GM03348 (cell line): ENCODE results near the gene SAG.

ENCODE experiments used
- DNase-seq: peaks from one replicate; pipeline ENCODE4 v3.0.0; 2012; ENCODE audit warnings: low spot score

Gene SAG

GRCh38 chr2:233289648-233290047, 18.0 kb upstream of the SAG start:
- no peak for DNase-seq

GRCh38 chr2:233290051-233290845, 17.4 kb upstream of the SAG start:
- no peak for DNase-seq

DNA sequence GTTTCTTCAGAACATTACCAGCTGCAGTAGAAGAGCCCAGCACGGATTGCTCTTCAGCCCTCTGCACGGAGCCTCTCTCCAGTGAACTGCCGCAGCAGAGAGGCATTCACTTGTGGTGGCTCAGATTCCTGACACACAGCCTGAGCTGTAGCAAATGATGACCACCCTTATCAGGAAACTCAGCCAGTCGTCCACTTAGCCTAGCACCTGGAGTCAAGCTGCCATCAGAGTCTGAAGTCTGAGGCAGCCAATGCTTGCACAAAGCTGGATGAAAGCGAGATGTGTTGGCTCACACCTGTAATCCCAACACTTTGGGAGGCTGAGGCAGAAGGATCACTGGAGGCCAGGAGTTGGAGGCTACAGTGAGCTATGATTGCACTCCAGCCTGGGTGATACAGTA, 11.7 kb upstream of the SAG start:
- no peak for DNase-seq

GRCh38 chr2:233297076-233297475, 10.5 kb upstream of the SAG start:
- DNase-seq: no peak

DNA sequence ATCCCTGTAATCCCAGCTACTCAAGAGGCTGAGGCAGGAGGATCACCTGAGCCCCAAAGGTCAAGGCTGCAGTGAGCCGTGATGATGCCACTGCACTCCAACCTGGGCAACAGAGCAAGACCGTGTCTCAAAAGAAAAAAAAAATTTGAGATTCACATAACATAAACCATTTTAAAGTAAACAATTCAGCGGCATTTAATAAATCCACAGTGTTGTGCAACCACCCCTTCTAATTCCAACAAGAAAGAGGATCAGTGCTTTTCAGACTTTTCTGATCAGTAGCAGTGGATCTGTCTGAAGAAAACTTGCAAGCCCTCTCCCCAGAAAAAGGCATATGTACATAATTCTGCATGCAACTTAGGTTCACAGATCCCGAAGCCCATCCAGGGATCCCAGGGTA, 7.2 kb upstream of the SAG start:
- no peak for DNase-seq

GRCh38 chr2:233301248-233301647, 6.4 kb upstream of the SAG start:
- DNase-seq: no peak

GRCh38 chr2:233301811-233302210, 5.8 kb upstream of the SAG start:
- DNase-seq: no peak

GRCh38 chr2:233303252-233303651, 4.4 kb upstream of the SAG start:
- DNase-seq: no peak

DNA sequence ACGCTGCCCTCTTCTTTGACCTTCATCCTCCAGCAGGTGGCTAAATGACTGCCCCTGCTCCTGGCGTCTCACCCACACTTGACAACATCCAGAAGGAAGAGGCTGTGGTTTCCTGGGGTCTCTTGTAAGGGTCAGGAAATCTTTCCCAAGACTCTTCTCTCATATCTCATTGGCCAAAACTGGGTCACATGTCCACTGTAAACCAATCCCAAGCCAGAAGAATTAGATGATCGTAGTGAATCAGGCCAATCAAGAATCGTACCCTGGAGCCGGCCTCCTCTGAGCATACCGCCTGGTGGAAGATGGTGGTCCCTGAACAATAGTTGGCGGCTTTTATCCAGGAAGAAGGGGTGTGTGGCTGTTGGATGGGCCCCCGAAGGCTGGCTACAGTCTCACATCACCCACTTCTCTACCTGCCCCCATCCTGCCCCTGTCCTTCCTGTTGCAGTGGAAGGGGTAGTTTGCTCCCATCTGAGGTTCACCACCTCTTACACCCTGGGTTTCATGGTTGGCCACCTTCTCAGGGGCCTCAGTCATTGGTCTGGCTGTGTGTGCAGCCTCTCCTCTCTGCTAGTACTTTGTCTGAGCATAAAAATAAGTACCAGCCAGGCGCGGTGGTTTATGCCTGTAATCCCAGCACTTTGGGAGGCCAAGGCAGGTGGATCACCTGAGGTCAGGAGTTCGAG, 3.8 kb downstream of the SAG start:
- DNase-seq: no peak

DNA sequence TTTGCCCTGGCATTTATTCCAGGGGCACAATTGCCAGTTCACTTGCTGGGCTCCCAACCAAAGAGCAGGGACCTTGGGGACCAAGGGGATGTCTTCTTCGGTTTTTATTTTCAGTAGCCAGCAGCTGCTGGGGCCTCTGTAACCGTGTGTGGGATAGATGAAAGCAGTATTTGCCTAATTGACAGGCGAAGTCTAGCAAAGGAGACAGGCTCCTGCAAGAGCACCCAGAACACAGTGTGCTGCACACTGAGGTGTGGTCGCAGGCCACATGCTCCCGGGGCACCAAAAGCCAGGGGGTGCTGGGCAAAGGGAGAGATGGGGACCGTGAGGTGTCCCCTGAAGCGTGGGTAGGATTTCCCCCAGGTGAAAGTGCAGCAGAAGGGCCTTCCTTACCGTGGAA, 5.3 kb downstream of the SAG start:
- no peak for DNase-seq

DNA sequence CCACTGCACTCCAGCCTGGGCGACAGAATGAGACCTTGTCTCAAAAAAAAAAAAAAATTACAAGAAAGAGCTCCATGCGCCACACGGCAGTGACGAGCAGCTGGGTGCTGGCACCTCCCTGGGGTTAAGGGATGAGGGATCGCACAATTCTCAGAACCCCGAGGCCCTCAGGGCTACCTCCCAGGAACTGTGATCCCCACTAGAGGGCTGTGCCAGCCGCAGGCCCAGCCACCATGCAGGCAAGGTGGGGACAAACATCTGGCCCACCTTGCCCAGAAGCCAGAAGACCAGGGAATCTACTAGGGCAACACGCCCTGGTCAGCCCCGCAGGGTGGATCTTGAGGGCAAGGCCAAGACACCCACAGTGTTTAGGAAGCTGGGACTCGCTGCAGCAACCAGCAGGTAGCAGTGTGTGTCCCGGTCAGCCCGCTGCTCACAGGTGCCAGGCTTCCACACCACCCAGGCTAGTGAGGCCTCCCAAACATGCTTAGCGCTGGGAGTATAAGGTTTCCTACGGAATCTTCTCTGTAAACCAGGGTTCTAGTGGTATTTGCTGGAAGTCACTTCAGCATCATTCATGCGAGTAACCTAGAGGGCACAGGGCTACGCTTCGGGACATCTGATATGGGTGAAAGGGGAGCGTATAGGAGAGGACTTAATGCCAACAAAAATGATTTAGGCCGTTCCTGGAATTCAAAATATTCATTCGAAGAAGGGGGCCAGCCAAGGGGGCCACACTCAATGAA, 6.7 kb downstream of the SAG start:
- DNase-seq: no peak

DNA sequence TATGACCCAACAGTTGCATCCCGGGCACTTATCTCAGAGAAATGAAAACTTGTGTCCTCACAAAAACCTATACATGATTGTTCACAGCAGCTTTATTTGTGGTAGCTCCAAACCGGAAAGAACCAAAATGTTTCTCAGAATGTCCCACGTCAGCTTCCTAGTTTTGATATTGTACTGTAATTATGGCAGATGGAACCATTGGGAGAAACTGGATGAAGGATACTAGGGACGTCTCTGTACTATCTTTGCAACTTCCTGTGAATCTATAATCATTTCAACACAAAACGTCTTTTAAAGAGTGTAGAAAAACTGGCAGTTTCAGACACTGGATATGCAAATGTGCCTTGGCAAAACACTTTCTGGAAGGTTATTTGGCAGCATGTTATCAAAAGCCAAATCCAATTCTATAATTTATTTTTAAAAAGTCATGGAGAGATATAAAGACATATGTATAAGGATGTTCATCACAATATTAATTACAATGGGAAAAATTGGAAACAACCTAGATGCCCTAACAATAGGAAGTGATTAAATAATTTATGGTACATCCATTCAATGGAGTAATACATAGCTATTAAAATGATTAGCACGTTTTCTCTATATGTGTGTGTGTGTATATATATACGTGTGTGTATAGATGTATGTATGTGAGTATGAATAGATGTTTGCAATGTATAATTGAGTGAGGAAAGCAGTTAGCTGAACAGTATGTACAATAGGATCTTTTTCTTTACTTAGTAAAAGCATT, 9.8 kb downstream of the SAG start:
- no peak for DNase-seq

DNA sequence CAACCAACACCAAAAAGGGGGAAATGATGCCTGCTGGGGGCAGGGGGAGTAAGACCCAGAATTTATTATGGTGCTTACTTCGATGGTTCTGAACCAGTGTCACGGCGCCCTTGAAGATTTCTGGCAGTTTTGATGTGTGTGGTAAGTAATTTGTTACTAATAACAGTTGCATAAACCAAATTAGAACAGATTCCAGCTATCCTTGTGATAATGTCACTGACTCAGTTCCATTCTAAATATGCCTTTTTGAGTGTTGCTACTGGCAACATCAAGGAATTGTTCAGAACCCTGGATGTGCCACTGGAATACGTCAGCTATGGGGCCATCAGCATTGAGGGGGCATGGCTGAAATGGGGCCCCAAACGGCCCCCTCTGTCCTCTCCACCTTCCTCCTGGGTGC, 11.6 kb downstream of the SAG start:
- DNase-seq: no peak

DNA sequence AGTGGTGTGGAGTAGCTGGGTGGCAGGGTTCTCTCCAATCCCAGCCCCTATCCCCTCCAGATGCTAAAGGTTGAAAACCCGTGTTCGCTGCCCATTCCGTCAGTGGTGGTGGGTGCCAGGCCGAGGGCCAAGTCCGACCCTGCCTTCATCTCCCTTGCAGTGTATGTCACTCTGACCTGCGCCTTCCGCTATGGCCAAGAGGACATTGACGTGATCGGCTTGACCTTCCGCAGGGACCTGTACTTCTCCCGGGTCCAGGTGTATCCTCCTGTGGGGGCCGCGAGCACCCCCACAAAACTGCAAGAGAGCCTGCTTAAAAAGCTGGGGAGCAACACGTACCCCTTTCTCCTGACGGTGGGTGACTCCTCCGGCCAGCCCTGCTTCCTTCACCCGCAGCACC, 12.9 kb downstream of the SAG start:
- DNase-seq: no peak

GRCh38 chr2:233321166-233321565, 13.6 kb downstream of the SAG start:
- no peak for DNase-seq

- DNase-seq: no peak
Measured at GRCh38 chr2:233323851-233324250, 16.2 kb downstream of the SAG start.

DNA sequence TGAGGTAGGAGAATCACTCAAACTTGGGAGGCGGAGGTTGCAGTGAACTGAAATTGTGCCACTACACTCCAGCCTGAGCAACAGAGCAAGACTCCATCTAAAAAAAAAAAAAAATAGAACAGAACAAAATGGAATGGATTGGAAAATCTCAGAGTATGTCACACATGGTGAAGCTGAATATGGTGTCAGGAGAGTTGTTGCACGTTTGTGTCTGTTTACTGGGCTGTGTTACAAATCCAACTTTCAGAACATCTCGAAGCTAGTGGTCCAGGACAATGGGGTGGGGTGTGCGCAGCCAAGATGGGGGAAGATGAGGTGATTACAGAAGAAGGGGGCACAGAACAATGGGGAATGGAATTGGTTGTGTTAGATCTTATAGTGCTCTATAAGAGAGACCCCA, 17.6 kb downstream of the SAG start:
- DNase-seq: no peak

DNA sequence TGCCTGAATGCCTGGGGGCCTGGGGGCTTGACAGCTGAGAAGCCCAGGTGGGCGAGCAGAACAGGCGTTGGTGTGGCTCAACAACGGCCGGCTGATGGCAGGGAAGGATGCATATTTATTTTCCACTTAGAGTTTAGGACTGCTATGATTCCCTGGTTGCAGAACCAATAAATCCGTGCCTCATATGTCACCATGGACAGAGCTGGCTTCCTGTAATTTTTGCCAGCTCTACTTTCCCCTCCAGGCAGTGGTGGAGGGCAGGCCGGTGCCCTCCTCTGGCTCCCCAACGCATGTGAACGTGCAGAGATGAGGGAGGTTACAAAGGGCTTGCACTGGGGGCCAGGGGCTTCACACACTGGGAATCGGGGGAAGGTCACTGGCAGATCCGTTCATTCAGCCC, 18.2 kb downstream of the SAG start:
- no peak for DNase-seq

DNA sequence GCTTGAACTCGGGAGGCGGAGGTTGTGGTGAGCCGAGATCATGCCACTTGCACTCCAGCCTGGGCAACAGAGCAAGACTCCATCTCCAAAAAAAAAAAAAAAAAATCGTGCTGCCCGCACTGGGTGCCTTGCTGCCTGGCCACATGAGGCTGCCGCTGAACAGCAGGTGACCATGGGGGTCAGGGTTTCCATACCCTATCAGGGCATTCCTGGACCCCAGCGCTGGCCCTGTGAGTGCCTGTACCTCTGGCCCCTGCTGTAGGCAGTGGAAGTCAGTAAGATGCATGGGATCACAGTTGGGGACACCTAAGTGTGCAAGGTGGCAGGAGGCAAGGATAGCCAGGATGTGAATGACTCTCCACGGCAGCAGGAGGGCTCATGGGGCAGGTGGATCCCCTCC, 18.9 kb downstream of the SAG start:
- DNase-seq: no peak

GRCh38 chr2:233328922-233329321, 21.3 kb downstream of the SAG start:
- no peak for DNase-seq

DNA sequence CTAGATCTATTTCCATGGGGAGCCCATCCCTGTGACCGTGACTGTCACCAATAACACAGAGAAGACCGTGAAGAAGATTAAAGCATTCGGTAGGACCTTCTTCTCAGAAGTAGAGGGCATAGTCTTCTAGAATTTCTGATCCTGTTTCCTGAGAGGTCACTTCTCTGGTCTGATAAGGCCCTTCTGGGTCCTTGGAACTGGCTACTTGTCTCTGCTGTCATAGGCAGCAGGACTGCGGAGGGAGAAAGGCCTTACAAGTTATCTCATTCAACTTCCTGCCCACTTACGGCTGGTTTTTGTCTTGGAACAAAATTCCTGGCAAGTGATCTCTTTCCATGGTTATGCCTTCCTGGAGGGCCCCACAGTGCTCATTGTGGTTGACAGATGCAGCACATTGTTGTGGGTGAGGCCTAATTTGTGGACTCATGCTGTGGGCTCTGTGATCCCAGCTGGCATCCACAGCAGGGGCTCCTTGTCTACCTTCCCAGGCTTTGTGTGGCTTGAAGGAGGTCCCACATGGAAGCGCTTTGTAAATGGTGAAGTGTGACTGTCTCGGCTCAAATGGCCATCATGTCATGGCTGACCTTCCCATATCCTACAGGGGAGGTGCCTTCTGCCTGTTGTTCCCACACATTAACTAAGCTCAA, 22.0 kb downstream of the SAG start:
- no peak for DNase-seq

- no peak for DNase-seq
Measured at GRCh38 chr2:233331536-233331935, 23.9 kb downstream of the SAG start.
